Chondrocyte (in vitro differentiated cells): ENCODE results near the gene GLOD5. TPM values are rescaled to one million over a fixed set of nuclear protein-coding genes. Genes with fewer than 3 reads are reported as not detected.

Experiments
- DNase-seq: peaks from one replicate; pipeline ENCODE4 v3.0.0; 2021; ENCODE audit warnings: mixed read lengths, low spot score
- H3K27ac Mint-ChIP-seq: one replicate; pipeline ENCODE4 v1.8.0; 2021; ENCODE audit warnings: mild to moderate bottlenecking, moderate library complexity, mixed read lengths; ENCODE audit not compliant: unreplicated experiment
- H3K27me3 Mint-ChIP-seq: 2 replicates; pipeline ENCODE4 v1.8.0; 2021; ENCODE audit warnings: low read depth, mixed read lengths
- H3K36me3 Mint-ChIP-seq: 2 replicates; pipeline ENCODE4 v1.8.0; 2021; ENCODE audit warnings: low read depth, mixed read lengths
- H3K4me1 Mint-ChIP-seq: 2 replicates; pipeline ENCODE4 v1.8.0; 2021; ENCODE audit warnings: low read depth, mild to moderate bottlenecking, mixed read lengths
- H3K4me3 Mint-ChIP-seq: one replicate; pipeline ENCODE4 v1.8.0; 2021; ENCODE audit warnings: mild to moderate bottlenecking, moderate library complexity, mixed read lengths; ENCODE audit not compliant: unreplicated experiment
- H3K9me3 Mint-ChIP-seq: 2 replicates; pipeline ENCODE4 v1.8.0; 2021; ENCODE audit warnings: low read depth, mixed read lengths
- CTCF ChIP-seq: fragments of 200-600 bp; sonication (generic); IDR thresholded peaks from 2 replicates; pipeline ENCODE4 v1.5.0; 2021; ENCODE audit warnings: antibody characterized with exemption, mild to moderate bottlenecking, moderate library complexity
- total RNA-seq: library from RNA; stranded (reverse); gene quantifications from 3 replicates; pipeline ENCODE4 v1.2.1, GENCODE V29; 2021

The GLOD5 gene
- total RNA-seq, 1 donor from 2014 or later = not detected

DNA sequence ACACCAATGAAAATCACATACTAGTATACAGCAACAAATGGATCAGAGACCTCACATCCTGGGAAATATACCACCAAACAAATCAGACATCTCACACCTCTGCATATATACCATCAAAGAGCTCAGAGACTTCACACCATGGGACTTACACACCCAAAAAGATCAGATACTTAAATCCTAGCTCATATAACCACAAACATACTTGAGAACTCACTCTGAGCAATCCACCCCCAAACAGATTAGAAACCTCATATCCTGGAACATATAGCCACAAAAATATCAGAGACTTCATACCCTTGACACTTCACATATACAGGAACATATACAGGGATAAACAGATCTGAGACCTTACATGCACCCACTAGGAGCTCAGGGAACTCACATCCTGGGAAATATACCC, 32.9 kb upstream of the GLOD5 start:
- H3K27ac Mint-ChIP-seq = no peak overlapping the region
- H3K27me3 Mint-ChIP-seq = no peaks in the 10 kb centered on the region
- no peak overlapping the region for H3K4me3 Mint-ChIP-seq
- no peaks in the 10 kb centered on the region for H3K4me1 Mint-ChIP-seq
- peaks cover 3% of the 10 kb centered on the region for H3K9me3 Mint-ChIP-seq
- DNase-seq = no peak
- no peaks in the 10 kb centered on the region for H3K36me3 Mint-ChIP-seq
- TF ChIP-seq CTCF = no peak

DNA sequence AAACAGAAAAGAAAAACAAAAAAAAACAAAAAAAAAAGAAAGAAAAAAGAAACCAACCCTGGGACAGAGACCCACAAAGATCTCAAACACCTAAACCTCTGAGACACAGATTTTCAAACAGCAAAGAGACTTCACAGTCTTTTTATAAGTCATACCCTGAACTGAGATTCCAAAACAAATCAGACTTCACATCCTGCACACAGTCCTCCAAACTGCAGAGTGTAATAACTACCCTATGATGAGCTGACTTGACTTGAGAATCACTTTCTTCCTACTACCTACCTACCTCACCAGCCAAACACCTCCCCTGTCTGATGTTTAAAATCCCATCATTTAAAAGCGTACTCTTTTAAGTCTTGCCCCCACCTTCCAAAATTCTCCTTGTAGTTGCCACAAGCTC, 25.2 kb upstream of the GLOD5 start:
- Mint-ChIP-seq H3K4me3 (peak overlapping the region; percentile 80), H3K27me3 (no peaks in the 10 kb centered on the region), H3K36me3 (no peaks in the 10 kb centered on the region), H3K9me3 (no peaks in the 10 kb centered on the region), H3K27ac (peak overlapping the region; percentile 10), H3K4me1 (peaks cover 16% of the 10 kb centered on the region)
- DNase-seq = no peak
- TF ChIP-seq CTCF = no peak

DNA sequence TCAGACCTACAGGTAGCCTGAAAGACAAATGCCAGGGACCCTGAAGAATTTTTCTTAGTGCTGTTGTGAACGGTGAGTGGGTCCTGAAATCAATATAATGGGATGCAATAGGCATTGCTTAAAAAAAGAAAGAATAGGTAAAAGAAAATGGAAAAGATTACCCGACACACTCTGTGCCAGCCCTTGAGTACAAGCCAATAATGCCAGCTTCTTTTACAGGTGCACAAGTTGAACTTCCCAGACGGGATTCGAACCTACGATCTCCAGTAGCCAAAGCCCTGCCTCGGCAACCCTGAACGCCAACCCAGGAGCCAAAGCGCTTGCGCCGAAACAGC, 24.7 kb upstream of the GLOD5 start:
- H3K27me3 Mint-ChIP-seq = no peaks in the 10 kb centered on the region
- TF ChIP-seq CTCF = no peak
- H3K9me3 Mint-ChIP-seq = no peaks in the 10 kb centered on the region
- H3K4me3 Mint-ChIP-seq = peak overlapping the region; percentile 80
- no peak overlapping the region for H3K27ac Mint-ChIP-seq
- H3K4me1 Mint-ChIP-seq = peaks cover 16% of the 10 kb centered on the region
- no peaks in the 10 kb centered on the region for H3K36me3 Mint-ChIP-seq
- DNase-seq = no peak

DNA sequence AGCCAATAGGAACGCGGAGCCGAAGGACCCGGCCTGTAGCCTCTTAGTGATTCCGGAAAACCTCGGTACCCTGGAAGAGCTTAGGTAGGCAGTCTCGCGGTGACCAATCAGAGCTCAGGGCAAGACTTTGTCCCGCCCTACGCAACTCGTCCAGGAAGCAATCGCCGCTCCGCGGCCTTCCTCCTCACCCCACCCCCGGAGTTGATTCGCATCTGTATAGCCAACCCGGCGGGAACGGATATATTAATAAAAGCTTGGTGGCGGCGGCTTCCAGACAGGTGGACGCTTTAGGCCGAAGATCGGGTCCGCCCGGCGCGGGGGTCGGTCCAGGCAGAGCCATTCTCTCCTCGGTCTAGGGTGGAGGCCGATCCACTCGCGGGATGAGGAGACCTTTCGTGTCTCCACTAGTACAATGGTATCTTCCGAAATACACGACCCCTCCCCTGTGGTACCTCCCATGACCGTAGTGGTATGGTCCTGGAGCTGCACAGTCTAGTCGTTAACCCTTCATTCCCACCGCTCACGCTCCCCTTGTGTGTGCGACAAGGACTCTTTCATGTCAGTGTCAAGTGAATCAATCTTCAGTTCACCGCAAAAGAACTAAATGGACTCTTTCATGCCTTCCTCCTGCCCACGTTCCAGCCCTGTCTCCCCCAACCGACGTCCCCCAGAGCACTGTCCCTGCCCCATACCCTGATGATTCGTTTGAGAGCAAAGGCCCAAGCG, 24.2 kb upstream of the GLOD5 start:
- DNase-seq = peak; percentile 96
- H3K4me1 Mint-ChIP-seq = peaks cover 16% of the 10 kb centered on the region

DNA sequence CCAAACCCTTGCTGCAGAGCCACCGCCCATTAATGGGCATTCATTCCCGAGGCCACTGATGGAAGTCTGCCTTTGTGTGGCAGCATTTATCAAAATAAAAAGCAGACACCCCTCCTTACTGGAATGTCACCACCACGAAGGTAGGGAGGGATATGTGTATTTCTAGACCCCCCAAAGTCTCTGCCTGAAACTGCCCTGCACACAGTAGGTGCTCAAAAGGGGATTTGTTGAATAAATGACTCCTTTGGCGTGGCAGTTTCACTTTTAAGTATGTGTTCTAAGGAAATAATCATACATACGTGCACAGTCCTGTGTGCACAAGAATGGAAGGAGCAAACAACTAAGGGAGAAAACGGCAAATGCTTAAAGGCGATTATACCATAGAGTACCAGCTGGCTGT, 23.6 kb upstream of the GLOD5 start:
- Mint-ChIP-seq H3K36me3 (no peaks in the 10 kb centered on the region), H3K27me3 (no peaks in the 10 kb centered on the region), H3K9me3 (no peaks in the 10 kb centered on the region), H3K27ac (peak overlapping the region; percentile 92), H3K4me1 (peaks cover 16% of the 10 kb centered on the region), H3K4me3 (peak overlapping the region; percentile 80)
- no peak for TF ChIP-seq CTCF
- DNase-seq = no peak

More for the DNA sequence above, 24.2 kb upstream of the GLOD5 start:
- Mint-ChIP-seq H3K4me3 (peak overlapping the region; percentile 80), H3K27me3 (no peaks in the 10 kb centered on the region), H3K27ac (peak overlapping the region; percentile 92), H3K36me3 (no peaks in the 10 kb centered on the region), H3K9me3 (no peaks in the 10 kb centered on the region)
- no peak for TF ChIP-seq CTCF
